GM18951 (cell line): ENCODE results near the gene MAGI1.

Experiments
- POLR2A ChIP-seq: IDR thresholded peaks from 4 replicates; pipeline ENCODE4 v1.6.1; 2011; ENCODE audit warnings: mild to moderate bottlenecking; ENCODE audit not compliant: insufficient read length, insufficient read depth; ENCODE audit errors: extremely low read depth
- in situ Hi-C: fragments of 300-500 bp; cut with MboI; formaldehyde crosslinking; loops from one replicate; pipeline ENCODE4 v1.12.0; 2022; ENCODE audit warnings: low sequenced_read_pairs, mixed read lengths, inconsistent platforms; ENCODE audit not compliant: unreplicated experiment

The MAGI1 gene

GRCh38 chr3:65716071-65716751, 322.5 kb downstream of the MAGI1 start:
- in situ Hi-C loops = no loop called here
- no peak for TF ChIP-seq POLR2A

DNA sequence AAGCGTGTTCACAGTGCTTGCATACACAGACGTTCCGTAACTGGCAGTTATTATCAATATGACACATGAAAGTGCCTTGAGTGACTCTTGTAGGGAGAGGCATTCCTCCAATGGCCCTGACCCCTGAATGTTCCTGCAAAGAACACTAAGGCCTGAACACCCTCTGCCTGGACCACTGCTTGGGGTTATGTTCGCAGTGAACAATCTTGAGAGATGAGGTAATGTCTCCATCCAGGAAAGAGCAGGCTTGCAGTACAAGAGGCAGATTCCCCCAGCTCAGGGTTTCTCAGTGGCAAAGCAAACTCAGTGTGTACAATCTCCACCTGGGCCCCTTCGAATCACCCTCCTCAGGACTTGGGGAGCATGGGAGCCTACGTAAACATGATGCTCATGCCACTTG, 324.6 kb downstream of the MAGI1 start:
- in situ Hi-C loops = no loop called here

GRCh38 chr3:65713016-65713415, 325.7 kb downstream of the MAGI1 start:
- no peak for TF ChIP-seq POLR2A
- in situ Hi-C loops = no loop called here

More for the DNA sequence above, 324.6 kb downstream of the MAGI1 start:
- no peak for TF ChIP-seq POLR2A

DNA sequence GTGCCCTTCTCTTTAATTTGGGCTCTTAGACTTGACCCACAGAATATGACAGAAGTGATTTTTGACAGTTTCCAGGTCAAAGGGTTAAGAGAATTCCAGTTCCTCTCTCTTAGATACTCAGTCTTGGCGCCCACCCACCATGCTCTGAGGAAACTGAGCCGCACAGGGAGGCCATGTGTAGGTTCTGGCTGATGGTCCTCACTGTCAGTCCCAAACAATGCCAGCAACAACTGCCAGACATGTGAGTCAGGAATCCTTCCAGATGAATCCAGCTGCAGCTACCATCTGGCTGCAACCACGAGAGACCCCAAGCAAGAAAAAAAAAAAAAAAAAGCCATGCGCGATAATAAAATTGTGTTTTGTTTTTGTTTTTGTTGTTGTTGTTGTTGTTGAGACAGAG, 326.6 kb downstream of the MAGI1 start:
- in situ Hi-C loops = no loop called here
- no peak for TF ChIP-seq POLR2A

DNA sequence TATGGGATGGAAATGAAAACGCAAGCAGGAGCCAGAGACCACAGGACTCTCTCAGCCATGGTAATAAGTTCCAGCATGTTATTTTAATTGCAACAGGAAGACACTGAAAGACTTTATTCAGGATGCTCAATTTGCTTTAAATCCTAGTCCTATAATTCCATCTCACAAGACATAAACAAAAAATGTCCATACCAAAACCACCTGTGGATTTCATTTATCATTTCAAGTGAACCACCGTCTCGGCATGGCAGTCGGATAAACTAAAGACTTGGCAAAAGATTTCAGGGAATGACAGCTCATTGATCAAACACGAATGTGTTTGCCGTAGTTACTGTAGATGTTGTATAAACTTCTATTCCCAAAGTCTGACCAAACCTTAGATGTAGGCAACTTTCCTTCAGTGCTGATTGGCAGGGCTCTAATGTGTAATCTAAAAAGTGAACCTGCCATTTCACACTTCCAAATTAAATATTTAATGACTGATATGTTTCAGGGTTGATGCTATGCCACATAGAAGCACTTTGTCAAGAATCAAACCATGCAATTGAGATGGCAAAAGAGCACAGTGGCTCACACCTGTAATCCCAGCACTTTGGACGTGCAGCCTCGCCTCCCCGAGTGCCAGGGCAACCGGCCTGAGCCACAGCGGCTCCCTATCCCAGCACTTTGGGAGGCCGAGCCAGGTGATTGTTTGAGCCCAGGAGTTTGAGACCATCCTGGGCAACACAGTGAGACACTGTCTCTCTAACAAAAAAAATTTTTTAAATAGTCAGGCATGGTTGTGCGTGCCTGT, 331.7 kb downstream of the MAGI1 start:
- TF ChIP-seq POLR2A = no peak
- in situ Hi-C loops = no loop called here

DNA sequence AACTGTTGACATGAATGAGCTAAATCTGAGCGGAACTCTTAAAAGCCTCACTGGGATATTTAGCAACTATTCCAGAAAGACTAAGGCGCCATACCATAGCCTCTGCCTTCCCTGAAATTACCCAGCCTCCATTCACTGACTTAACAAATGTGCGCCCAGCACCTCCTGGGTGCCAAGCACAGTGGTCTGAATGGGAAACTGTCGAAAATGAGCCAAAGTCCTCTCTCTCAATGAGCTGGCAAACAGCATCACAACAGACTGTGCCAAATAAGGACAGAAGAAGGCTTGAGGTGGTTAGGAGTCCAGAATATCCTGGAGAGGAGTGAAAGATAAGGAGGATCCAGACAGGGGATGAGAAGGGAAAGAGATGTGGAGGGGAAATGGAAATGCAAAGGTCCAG, 332.4 kb downstream of the MAGI1 start:
- in situ Hi-C loops = no loop called here
- no peak for TF ChIP-seq POLR2A

- TF ChIP-seq POLR2A = no peak
- in situ Hi-C loops = no loop called here
Observed at GRCh38 chr3:65703820-65704219, 334.9 kb downstream of the MAGI1 start.

DNA sequence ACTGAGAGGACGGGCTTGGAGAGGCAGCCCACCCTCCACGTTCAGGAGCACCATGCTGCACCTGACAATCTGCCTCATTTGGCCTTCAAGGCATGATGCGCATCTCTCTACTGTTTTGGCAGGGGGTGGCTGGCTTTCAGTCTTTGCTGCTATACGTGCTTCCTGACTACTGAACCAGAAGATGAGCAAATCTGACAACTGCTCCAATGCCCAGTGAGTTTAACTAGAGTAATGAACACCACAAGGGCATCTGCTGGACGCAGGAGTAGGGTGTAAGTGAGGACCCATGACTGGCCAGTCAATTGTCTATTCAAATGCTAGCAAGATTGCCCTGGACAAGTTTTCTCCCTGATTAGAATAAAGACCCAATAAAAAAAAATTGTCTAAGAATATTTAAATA, 335.7 kb downstream of the MAGI1 start:
- in situ Hi-C loops = no loop called here
- no peak for TF ChIP-seq POLR2A

- TF ChIP-seq POLR2A = no peak
- in situ Hi-C loops = no loop called here
Observed at GRCh38 chr3:65702202-65702601, 336.5 kb downstream of the MAGI1 start.

- in situ Hi-C loops = no loop called here
- TF ChIP-seq POLR2A = no peak
Observed at GRCh38 chr3:65701516-65701915, 337.2 kb downstream of the MAGI1 start.

DNA sequence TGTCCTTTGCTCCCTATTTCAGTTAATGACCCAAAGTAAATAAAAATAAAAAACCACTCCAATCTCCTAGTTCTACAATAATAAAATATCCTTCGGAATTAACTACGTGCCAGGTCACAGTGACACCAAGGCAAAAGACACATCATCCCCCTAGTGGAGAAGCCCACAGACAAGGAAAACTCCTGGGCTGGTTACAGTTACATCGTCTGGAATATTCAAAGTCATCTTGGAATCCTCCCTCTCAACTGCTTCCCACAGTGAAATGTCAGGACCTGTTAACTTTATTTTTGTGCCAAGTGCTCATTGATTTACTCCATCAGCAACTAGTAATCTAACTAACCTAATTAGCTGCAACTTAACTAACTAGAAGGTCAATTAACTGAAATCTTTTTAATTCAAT, 349.3 kb downstream of the MAGI1 start:
- in situ Hi-C loops = no loop called here
- TF ChIP-seq POLR2A = no peak

DNA sequence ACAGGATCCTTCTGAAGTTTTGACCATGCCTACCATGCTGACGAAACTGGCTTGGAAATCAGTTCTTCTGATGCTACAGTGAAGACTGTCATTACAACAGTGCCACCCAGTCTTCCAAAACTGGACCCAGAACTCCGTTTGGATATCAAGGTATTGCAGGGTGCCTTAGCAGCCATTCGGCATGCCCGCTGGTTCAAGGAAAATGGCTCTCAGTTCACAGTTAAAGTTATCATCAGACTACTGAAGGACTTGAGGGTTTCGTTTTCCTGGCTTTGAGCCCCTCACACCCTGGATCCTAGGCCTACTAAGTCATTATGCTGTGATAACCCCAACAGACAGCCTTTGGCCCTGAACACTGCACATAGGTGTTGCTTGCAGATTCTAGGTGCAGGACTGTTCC, 351.0 kb downstream of the MAGI1 start:
- no peak for TF ChIP-seq POLR2A
- in situ Hi-C loops = no loop called here

- in situ Hi-C loops = no loop called here
Observed at GRCh38 chr3:65685621-65686235, 353.0 kb downstream of the MAGI1 start.

DNA sequence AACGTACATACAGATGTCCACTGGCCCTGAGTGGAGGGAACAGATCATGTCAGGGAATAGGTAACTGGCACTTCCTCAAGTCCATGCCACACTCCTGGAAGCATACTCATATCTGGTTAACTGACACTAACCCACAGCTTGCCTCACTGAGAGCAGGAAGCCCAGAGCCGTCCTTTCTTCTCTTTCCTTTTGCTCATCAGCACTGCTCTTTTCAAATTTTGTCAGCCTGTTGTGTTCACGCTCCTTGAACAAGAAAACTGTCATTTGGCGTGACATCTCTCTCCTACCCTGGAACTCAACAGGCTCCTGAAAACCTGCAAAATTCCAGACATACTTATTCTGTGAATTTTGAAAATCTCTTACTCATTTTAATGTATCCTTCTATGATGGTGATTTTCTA, 360.2 kb downstream of the MAGI1 start:
- no peak for TF ChIP-seq POLR2A
- in situ Hi-C loops = no loop called here

More at GRCh38 chr3:65685621-65686235, 353.0 kb downstream of the MAGI1 start:
- TF ChIP-seq POLR2A = no peak
